HepG2 (cell line): ENCODE measurements around the gene ACYP2. TPM values are rescaled to one million over a fixed set of nuclear protein-coding genes. Genes with fewer than 3 reads are reported as not detected.
A peak's percentile ranks its signal among the peaks of the same experiment; 100 is the strongest.

ENCODE experiments used
- ADNP ChIP-seq: sonication (generic); formaldehyde crosslinking; IDR thresholded peaks from 2 replicates; pipeline ENCODE4 v1.4.0; 2020; ENCODE audit warnings: missing genetic modification reagents
- ARID2 ChIP-seq: sonication (generic); formaldehyde crosslinking; IDR thresholded peaks from 2 replicates; pipeline ENCODE4 v1.8.1; 2022; ENCODE audit warnings: mild to moderate bottlenecking, missing genetic modification reagents, borderline replicate concordance
- BCL3 ChIP-seq: sonication (generic); formaldehyde crosslinking; IDR thresholded peaks from 2 replicates; pipeline ENCODE4 v1.5.1; 2020; ENCODE audit warnings: mild to moderate bottlenecking, missing genetic modification reagents, moderate library complexity
- CCAR2 ChIP-seq: fragments of 200-400 bp; formaldehyde crosslinking; optimal IDR thresholded peaks from 2 replicates; pipeline ENCODE3; 2018; ENCODE audit warnings: low read depth, mild to moderate bottlenecking, low read length, moderate library complexity
- CEBPB ChIP-seq: IDR thresholded peaks from 2 replicates; pipeline ENCODE4 v1.6.1; 2011; ENCODE audit warnings: low read depth, low read length, improper control_type of control experiment, borderline replicate concordance
- DMAP1 ChIP-seq: IDR thresholded peaks from 2 replicates; pipeline ENCODE4 v1.6.1; 2016
- EED ChIP-seq: sonication (generic); formaldehyde crosslinking; IDR thresholded peaks from 2 replicates; pipeline ENCODE4 v1.5.0; 2020; ENCODE audit warnings: mild to moderate bottlenecking, missing genetic modification reagents
- GABPA ChIP-seq, 2 experiments: IDR thresholded peaks; 2 replicates each; pipeline ENCODE4 v1.6.1; 2011 to 2016; ENCODE audit warnings: low read depth in 2 of 2, low read length in 1 of 2, missing biosample characterization in 1 of 2, missing genetic modification characterization in 1 of 2
- HHEX ChIP-seq: IDR thresholded peaks from 2 replicates; pipeline ENCODE4 v1.6.1; 2016; ENCODE audit warnings: control low read depth
- HNF4A ChIP-seq: sonication (generic); formaldehyde crosslinking; IDR thresholded peaks from 2 replicates; pipeline ENCODE4 v1.4.0; 2020; ENCODE audit warnings: missing genetic modification reagents
- HOXA3 ChIP-seq: sonication (generic); formaldehyde crosslinking; IDR thresholded peaks from 2 replicates; pipeline ENCODE4 v1.5.0; 2020; ENCODE audit warnings: missing genetic modification reagents
- KDM1A ChIP-seq: IDR thresholded peaks from 2 replicates; pipeline ENCODE4 v1.6.1; 2016; ENCODE audit warnings: missing compliant biosample characterization
- MED1 ChIP-seq: sonication (generic); formaldehyde crosslinking; IDR thresholded peaks from 2 replicates; pipeline ENCODE4 v1.4.0; 2020; ENCODE audit warnings: missing genetic modification reagents
- MED8 ChIP-seq: sonication (generic); formaldehyde crosslinking; IDR thresholded peaks from 2 replicates; pipeline ENCODE4 v1.8.1; 2023; ENCODE audit warnings: mild to moderate bottlenecking, missing genetic modification reagents; ENCODE audit not compliant: insufficient replicate concordance
- NCOA5 ChIP-seq: sonication (generic); formaldehyde crosslinking; IDR thresholded peaks from 2 replicates; pipeline ENCODE4 v1.4.0; 2020; ENCODE audit warnings: missing genetic modification reagents
- PCBP1 ChIP-seq: fragments of 200-400 bp; formaldehyde crosslinking; IDR thresholded peaks from 2 replicates; pipeline ENCODE4 v1.6.1; 2017; ENCODE audit warnings: mild to moderate bottlenecking, low read depth, low read length, borderline replicate concordance
- PRPF4 ChIP-seq: fragments of 200-400 bp; formaldehyde crosslinking; IDR thresholded peaks from 2 replicates; pipeline ENCODE4 v1.6.1; 2016; ENCODE audit warnings: low read length, low read depth; ENCODE audit not compliant: poor library complexity, severe bottlenecking
- RCOR2 ChIP-seq: IDR thresholded peaks from 2 replicates; pipeline ENCODE4 v1.6.1; 2016; ENCODE audit warnings: missing biosample characterization, missing genetic modification reagents
- SUZ12 ChIP-seq: fragments of 150-350 bp; IDR thresholded peaks from 2 replicates; pipeline ENCODE4 v1.6.1; 2014; ENCODE audit warnings: low read depth, low read length
- TBX3 ChIP-seq: fragments of 450-650 bp; IDR thresholded peaks from 2 replicates; pipeline ENCODE4 v1.6.1; 2017; ENCODE audit warnings: antibody characterized with exemption, mild to moderate bottlenecking, inconsistent platforms, borderline replicate concordance
- XRCC5 ChIP-seq: fragments of 200-400 bp; formaldehyde crosslinking; optimal IDR thresholded peaks from 2 replicates; pipeline ENCODE3; 2017; ENCODE audit warnings: mild to moderate bottlenecking, low read length
- ZFP91 ChIP-seq: sonication (generic); formaldehyde crosslinking; IDR thresholded peaks from 2 replicates; pipeline ENCODE4 v1.9.0; 2022; ENCODE audit warnings: missing genetic modification reagents, mild to moderate bottlenecking, borderline replicate concordance
- ZNF552 ChIP-seq: sonication (generic); formaldehyde crosslinking; IDR thresholded peaks from 2 replicates; pipeline ENCODE4 v1.9.0; 2022; ENCODE audit warnings: missing genetic modification reagents, mild to moderate bottlenecking, borderline replicate concordance
- ZNF629 ChIP-seq: sonication (generic); formaldehyde crosslinking; conservative IDR thresholded peaks from 2 replicates; pipeline ENCODE4 v1.5.0; 2020; ENCODE audit warnings: missing genetic modification reagents
- ZNF747 ChIP-seq: sonication (generic); formaldehyde crosslinking; IDR thresholded peaks from 2 replicates; pipeline ENCODE4 v1.8.1; 2023; ENCODE audit warnings: missing genetic modification reagents, mild to moderate bottlenecking, borderline replicate concordance
- polyA plus RNA-seq, 8 experiments: library from polyadenylated mRNA; depleted of rRNA in 3 of 8; stranded (reverse) in 7 of 8; unstranded in 1 of 8; fragments of >200 nt; fragmentation: Illumina TruSeq in 4 of 8; extraction: Trizol in 4 of 8; gene quantifications; 2 replicates each; pipeline versions ENCODE4 v1.2.1 to v1.2.3, GENCODE V29; 2011 to 2016; ENCODE audit warnings: low read depth in 4 of 8, missing spikeins in 1 of 8, mixed read lengths in 1 of 8; ENCODE audit not compliant: insufficient read depth in 1 of 8
- total RNA-seq, 5 experiments: library from RNA; depleted of rRNA; stranded (reverse); fragments of >200 nt; fragmentation: Illumina TruSeq; extraction: Trizol; gene quantifications; 2 replicates each; pipeline ENCODE4 v1.2.3, GENCODE V29; 2016; ENCODE audit warnings: low read depth in 1 of 5
- TF ChIP-seq, protein P1 (sequence below), 2 experiments: IDR thresholded peaks; 2 replicates each; pipeline ENCODE4 v1.6.1; 2011 to 2012; ENCODE audit warnings: low read length in 2 of 2, borderline replicate concordance in 1 of 2, low read depth in 1 of 2, mild to moderate bottlenecking in 1 of 2, moderate library complexity in 1 of 2

The ACYP2 gene
- total and polyA plus RNA-seq, 2 of the 13 experiments (the other 11 are each of a cell fraction or from before 2014, with no cell fraction given), result 12.3 to 12.7 TPM

GRCh38 chr2:54207666-54208195 is 92.3 kb downstream of the ACYP2 start (continued):
- no peak for TF ChIP-seq GABPA (IDR thresholded peaks at IDR 0.05; ENCODE audit: low read depth, low read length)
- peak; percentile 44; the same call in 1 of the 2 replicates for TF ChIP-seq GABPA (CRISPR knock-in tag; IDR thresholded peaks at IDR 0.05; ENCODE audit: low read depth)
- TF ChIP-seq HNF4A (CRISPR knock-in tag), result peak; percentile 94
- no peak for TF ChIP-seq ZNF552 (CRISPR knock-in tag)
- peak; percentile 79; the same call in 1 of the 2 replicates for TF ChIP-seq KDM1A
- TF ChIP-seq BCL3 (CRISPR knock-in tag), result no peak
- peak; percentile 66; the same call in 1 of the 2 replicates for TF ChIP-seq DMAP1
- no peak for TF ChIP-seq ADNP (CRISPR knock-in tag)
- peak; percentile 76 for TF ChIP-seq CCAR2
- 0 out of 2 replicates have a peak, but pooled peaks have one; percentile 46 for TF ChIP-seq ZNF629 (CRISPR knock-in tag)
- TF ChIP-seq ARID2 (CRISPR knock-in tag), result peak; percentile 42; the same call in 1 of the 2 replicates
- TF ChIP-seq XRCC5, result no peak
- TF ChIP-seq ZFP91 (CRISPR knock-in tag), result no peak
- TF ChIP-seq RCOR2 (CRISPR knock-in tag), result peak; percentile 97
- TF ChIP-seq PCBP1, result no peak
- peak; percentile 79 for TF ChIP-seq MED8 (CRISPR knock-in tag)
- peak; percentile 65; the same call in 1 of the 2 replicates for TF ChIP-seq HOXA3 (CRISPR knock-in tag)
- peak; percentile 90 for TF ChIP-seq MED1
- TF ChIP-seq TBX3, result peak; percentile 59; the same call in 1 of the 2 replicates
- TF ChIP-seq, protein P1, sequence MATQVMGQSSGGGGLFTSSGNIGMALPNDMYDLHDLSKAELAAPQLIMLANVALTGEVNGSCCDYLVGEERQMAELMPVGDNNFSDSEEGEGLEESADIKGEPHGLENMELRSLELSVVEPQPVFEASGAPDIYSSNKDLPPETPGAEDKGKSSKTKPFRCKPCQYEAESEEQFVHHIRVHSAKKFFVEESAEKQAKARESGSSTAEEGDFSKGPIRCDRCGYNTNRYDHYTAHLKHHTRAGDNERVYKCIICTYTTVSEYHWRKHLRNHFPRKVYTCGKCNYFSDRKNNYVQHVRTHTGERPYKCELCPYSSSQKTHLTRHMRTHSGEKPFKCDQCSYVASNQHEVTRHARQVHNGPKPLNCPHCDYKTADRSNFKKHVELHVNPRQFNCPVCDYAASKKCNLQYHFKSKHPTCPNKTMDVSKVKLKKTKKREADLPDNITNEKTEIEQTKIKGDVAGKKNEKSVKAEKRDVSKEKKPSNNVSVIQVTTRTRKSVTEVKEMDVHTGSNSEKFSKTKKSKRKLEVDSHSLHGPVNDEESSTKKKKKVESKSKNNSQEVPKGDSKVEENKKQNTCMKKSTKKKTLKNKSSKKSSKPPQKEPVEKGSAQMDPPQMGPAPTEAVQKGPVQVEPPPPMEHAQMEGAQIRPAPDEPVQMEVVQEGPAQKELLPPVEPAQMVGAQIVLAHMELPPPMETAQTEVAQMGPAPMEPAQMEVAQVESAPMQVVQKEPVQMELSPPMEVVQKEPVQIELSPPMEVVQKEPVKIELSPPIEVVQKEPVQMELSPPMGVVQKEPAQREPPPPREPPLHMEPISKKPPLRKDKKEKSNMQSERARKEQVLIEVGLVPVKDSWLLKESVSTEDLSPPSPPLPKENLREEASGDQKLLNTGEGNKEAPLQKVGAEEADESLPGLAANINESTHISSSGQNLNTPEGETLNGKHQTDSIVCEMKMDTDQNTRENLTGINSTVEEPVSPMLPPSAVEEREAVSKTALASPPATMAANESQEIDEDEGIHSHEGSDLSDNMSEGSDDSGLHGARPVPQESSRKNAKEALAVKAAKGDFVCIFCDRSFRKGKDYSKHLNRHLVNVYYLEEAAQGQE (IDR thresholded peaks at IDR 0.05; ENCODE audit: borderline replicate concordance in 1 of 2, low read depth in 1 of 2, low read length in 2 of 2), result peak in 1 of 2 experiments; percentile 72; a peak in 2 of 4 replicates
- TF ChIP-seq NCOA5 (CRISPR knock-in tag), result no peak
- TF ChIP-seq CEBPB, result peak; percentile 99
- TF ChIP-seq PRPF4, result no peak
- peak; percentile 63; the same call in 1 of the 2 replicates for TF ChIP-seq HHEX (CRISPR knock-in tag)
- no peak for TF ChIP-seq EED
- TF ChIP-seq ZNF747 (CRISPR knock-in tag), result no peak
- TF ChIP-seq SUZ12, result no peak
